Astrocyte of the cerebellum (primary cell): Measurements from ENCODE around the gene NAIF1.

Source experiments
- DNase-seq: peaks from one replicate; pipeline ENCODE4 v3.0.0-alpha.2; 2011; ENCODE audit warnings: low read depth
- H3K4me3 ChIP-seq: 2 replicates; pipeline ENCODE4 v1.5.1; 2011; ENCODE audit warnings: mild to moderate bottlenecking, low read depth, low read length, moderate library complexity
- CTCF ChIP-seq: IDR thresholded peaks from 2 replicates; pipeline ENCODE4 v1.5.1; 2012; ENCODE audit warnings: low read length, low read depth, moderate library complexity, mild to moderate bottlenecking; ENCODE audit errors: missing control alignments
- in situ Hi-C: cut with HindIII; loops from 2 replicates; pipeline ENCODE4 v1.10.0; 2017; ENCODE audit warnings: low sequenced_read_pairs

The NAIF1 gene

DNA sequence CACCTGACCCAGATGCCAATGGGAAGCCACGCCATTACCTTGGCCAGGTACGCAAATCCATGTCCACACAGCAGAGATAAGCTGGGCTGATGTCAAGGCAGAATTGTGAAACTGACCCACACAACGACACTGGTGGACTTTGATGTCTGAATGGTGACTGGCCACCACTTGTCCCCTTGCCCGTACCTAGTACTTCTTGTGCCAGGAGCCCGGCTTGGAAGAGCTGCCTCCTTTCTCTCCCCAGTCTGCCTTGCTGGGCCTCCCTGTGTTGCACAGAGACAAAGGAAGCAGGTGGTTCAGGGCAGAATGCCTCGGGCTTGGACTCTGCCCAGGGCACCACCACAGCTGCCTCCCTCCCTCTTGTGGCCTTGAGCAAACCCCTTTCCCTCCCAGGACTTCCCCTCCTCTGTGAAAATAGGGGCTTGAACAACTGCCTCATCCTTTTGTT lies 37.1 kb upstream of the NAIF1 start:
- no peak for TF ChIP-seq CTCF
- in situ Hi-C loops = no loop called here
- H3K4me3 ChIP-seq = no peak overlapping the region
- no peak for DNase-seq

- in situ Hi-C loops = no loop called here
- TF ChIP-seq CTCF = peak; percentile 34
- H3K4me3 ChIP-seq = no peak overlapping the region
- DNase-seq = no peak
Observed at GRCh38 chr9:128103589-128103962, 36.5 kb upstream of the NAIF1 start.

DNA sequence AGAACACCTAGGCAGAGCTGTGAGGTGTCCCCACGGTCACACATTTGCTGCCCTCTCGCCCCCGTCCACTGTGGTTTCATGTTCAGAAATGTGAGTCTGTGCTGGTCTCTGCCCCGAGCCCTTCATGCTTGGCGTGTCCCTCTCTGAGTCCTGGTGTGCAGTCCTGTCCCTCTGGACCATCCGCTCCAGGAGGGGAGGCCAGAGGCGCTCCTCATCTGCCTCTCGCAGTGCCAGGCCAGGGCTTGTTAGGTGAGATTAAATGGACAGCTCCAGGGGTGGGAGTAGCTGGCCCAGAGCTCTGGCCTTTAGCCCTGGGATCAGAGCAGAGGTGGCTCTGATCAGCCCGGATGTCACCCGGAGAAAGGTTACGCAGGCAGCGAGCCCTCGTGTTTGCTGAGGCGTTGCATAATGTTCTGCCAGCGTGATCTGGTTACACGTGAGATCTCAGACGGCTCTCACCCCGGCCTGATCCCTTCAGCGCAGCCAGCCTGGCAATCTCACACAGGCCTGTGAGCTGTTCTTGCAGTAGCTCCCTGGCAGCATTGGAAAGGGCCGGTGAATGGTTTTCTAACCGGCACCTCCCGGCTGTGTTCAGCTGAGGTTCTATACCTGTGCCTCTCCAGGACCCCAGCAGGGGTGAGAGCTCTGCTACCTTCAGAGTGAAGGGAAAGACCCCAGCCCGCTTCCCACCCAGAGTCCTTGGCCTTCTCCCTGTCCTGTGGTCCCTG lies 35.9 kb upstream of the NAIF1 start:
- DNase-seq = no peak
- in situ Hi-C loops = no loop called here
- no peak overlapping the region for H3K4me3 ChIP-seq
- TF ChIP-seq CTCF = no peak

DNA sequence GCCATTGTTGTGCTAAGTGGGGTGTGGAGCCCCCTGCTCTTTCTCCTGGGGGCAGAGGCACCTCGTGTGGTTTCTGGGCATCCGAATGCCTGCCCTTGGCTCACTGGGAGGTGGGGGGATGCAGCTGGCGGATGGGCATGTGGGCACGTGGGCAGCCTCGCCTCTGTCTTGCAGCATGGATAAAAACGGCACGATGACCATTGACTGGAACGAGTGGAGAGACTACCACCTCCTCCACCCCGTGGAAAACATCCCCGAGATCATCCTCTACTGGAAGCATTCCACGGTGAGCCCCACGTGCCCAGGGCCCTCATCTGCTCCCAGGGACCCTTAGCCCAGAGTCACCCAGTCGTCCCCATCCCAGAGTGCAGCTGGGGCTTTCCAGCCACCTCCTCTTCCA lies 35.1 kb upstream of the NAIF1 start:
- no peak for DNase-seq
- in situ Hi-C loops = no loop called here
- TF ChIP-seq CTCF = no peak
- no peak overlapping the region for H3K4me3 ChIP-seq

GRCh38 chr9:128101690-128102089 lies 34.6 kb upstream of the NAIF1 start:
- no peak for TF ChIP-seq CTCF
- in situ Hi-C loops = no loop called here
- no peak for DNase-seq
- H3K4me3 ChIP-seq = no peak overlapping the region

- in situ Hi-C loops = no loop called here
- DNase-seq = no peak
- no peak overlapping the region for H3K4me3 ChIP-seq
- no peak for TF ChIP-seq CTCF
Observed at GRCh38 chr9:128101231-128101661, 34.1 kb upstream of the NAIF1 start.
